GM21515 (cell line): ENCODE measurements around the gene NRDE2.
"Not testable (repeated sequence)": the region's sequence is repeated elsewhere in the genome, so short reads cannot be mapped to it uniquely, and the experiment has no call there.

Source experiments
- ATAC-seq: cut with Tn5 transposase; IDR thresholded peaks from one replicate; pipeline ENCODE4 v1.9.1; 2021; ENCODE audit not compliant: unreplicated experiment

Gene NRDE2

GRCh38 chr14:90344331-90345238, 12.8 kb upstream of the NRDE2 start:
- no peak for ATAC-seq

- no peak for ATAC-seq
Observed at GRCh38 chr14:90342327-90342726, 10.6 kb upstream of the NRDE2 start.

GRCh38 chr14:90341784-90342183, 10.0 kb upstream of the NRDE2 start:
- no peak for ATAC-seq

DNA sequence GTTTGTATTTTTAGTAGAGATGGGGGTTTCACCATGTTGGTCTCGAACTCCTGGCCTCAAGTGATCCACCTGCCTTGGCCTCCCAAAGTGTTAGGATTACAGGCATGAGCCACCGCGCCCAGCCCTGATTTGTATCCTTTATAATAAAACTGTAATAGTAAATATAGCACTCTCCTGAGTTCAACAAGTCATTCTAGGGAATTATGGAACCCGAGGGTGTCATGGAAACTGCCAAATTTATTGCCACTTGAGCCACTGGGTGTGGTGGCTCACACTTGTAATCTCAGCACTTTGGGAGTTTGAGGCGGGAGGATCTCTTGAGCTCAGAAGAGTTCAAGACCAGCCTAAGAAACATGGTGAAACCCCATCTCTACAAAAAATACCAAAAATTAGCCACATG, 9.5 kb upstream of the NRDE2 start:
- not testable (repeated sequence) for ATAC-seq

GRCh38 chr14:90336985-90337384, 5.2 kb upstream of the NRDE2 start:
- no peak for ATAC-seq

DNA sequence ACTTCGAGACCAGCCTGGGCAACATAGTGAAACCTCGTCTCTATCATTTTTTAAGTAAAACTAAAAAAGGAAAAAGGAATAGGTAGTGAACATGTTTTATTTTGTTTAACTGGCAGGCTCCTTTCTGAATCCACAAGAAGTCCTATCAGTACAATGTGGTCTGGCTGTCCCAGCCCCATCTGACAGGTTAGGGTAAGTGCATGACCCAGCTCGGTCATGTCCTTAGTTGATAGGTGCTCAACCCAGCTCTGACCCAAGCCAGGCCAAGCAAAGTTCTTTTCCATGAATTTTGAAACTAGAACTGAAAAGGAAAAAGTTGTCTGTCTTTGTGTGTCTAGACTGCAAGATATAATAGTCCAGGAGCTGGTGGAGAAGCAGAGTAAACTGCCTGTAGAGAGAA, 4.7 kb upstream of the NRDE2 start:
- ATAC-seq: no peak

DNA sequence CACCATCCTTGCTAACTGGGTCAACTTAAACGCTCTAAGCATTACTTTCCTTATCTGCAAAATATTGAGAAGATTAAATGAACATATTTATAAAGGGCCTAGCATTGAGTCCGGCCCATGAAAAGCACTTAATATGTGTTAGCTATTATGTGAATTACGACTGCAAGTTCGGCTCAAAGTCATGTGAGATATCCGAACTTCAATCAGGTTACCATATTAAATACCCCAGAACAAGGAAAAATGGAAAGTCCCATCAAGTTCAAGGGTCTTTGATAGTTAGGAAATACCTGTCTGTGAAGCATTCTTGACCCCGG, 487 bp upstream of the NRDE2 start:
- peak; percentile 5 for ATAC-seq

DNA sequence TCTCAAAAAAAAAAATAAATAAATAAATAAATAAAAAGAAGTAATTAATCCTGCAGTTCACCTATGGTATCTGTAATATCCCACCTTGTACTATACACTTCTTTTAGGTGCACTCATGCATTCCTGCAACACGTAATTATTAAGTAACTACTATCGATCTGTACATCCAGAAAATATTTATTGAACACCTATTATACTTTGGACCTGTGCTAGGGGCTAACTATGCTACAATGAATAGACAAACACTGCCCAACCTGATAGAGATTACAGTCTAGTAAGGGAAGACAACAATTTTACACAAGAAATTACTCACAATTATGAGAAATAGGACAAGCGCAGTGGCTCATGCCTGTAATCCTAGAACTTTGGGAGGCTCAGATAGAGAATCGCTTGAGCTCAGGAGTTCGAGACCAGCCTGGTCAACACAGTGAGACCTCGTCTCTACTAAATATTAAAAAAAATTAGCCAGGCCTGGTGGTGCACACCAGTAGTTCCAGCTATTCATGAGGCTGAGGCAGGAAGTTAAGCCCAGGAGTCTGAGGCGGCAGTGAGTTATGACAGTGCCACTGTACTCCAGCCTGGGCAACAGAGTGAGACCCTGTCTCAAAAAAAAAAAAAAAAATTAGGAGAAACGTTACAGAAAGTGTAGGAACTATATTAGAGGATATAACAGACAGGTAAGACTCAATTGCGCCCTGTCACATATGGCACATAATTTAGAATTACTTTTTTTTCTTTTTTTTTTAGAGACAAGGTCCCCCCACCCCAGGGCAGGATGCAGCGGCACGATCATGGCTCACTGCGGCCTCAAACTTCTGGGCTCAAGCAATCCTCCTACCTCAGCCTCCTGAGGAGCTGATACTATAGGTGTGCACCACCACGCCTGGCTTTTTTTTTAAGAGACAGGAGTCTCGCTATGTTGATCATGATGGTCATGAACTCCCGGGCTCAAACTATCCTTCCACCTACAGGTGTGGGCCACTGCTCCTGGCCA, 1.2 kb downstream of the NRDE2 start:
- ATAC-seq: no peak

DNA sequence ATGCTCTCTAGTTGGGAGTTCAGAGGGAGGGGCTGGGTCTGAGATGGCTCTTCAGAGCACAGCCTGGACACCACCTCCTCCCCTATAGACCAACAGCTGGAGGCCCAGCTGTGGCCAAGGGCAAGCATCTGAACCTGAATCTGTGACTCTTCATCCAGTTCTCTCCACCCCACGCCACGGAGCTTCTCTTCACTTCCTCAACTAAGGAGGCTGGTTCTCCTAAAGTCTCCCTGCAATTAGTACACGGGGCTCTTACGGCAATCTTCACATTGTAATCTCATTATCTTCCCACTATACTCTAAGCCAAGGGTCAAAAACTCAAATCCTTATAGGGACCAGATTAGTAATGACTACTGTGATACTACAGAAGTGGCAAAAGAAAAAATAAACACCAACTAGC, 9.8 kb downstream of the NRDE2 start:
- no peak for ATAC-seq

DNA sequence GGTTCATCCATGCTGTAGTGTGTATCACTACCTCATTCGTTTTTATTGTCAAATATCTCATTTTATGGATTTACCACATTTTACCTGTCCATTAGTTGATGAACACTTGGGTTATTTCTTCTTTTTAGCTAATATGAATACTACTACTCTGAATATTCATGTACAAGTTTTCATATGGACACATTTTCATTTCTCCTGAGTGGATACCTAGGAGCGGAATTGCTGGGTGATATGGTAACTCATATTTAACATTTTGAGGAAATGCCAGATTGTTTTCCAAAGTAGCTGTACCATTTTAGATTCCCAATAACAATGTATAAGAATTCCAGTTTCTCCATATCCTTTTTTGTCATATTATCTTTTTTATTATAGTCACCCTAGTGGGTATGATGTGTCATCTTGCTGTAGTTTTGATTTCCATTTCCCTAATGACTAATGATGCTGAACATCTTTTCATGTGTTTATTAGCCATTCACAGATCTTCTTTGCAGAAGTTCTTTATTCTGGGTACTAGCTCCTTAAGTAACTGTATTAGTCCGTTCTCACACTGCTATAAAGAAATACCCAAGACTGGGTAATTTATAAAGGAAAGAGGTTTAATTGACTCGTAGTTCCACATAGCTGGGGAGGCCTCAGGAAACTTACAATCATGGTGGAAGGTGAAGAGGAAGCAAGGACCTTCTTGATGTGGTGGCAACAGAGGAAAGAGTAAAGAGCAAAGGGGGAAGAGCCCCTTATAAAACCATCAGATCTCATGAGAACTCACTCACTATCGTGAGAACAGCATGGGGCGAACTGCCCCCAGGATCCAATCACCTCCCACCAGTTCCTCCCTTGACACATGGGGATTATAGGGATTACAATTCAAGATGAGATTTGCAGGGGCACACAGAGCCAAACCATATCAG, 11.9 kb downstream of the NRDE2 start:
- no peak for ATAC-seq

DNA sequence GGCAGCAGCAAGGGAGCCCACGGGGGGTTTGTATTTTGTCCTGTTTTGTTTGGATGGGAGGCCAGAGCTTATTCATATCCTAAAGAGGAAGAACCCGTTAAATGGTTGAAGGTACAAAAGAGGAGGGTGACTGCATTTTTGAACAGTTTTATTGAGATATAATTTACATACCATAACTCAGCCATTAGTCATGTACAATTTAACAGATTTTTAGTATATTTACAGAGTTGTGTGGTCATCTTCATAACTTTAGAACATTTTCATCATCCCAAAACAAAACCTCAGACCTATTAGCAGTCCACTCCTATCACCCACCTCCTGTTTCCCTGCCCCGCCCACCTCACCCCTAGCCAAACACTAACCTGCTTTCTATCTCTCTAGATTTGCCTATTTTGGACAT, 12.6 kb downstream of the NRDE2 start:
- no peak for ATAC-seq

GRCh38 chr14:90318016-90318415, 13.7 kb downstream of the NRDE2 start:
- no peak for ATAC-seq

- ATAC-seq: no peak
Observed at GRCh38 chr14:90317286-90317685, 14.5 kb downstream of the NRDE2 start.

DNA sequence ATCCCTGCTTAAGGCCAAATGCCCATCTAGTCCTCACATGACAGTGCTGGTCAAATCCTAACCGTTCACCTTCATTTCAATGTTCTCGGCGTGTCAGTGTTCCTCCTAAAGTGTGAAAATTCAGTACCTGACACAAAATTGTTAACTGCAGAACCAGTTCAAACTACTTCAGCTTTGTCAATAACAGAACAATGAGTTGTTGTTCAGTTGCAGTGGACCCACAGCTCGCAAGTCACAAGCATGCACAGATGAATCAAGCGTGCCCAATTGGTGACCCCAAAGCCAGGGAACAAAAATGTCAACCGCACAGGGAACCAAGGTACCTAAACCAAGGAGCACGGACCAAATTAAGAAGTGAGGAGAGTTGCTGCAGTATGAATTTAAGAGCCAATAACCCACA, 23.2 kb downstream of the NRDE2 start:
- no peak for ATAC-seq

- ATAC-seq: no peak
Observed at GRCh38 chr14:90305176-90305601, 26.6 kb downstream of the NRDE2 start.

GRCh38 chr14:90304502-90304901, 27.2 kb downstream of the NRDE2 start:
- no peak for ATAC-seq

GRCh38 chr14:90303473-90303872, 28.3 kb downstream of the NRDE2 start:
- ATAC-seq: no peak

DNA sequence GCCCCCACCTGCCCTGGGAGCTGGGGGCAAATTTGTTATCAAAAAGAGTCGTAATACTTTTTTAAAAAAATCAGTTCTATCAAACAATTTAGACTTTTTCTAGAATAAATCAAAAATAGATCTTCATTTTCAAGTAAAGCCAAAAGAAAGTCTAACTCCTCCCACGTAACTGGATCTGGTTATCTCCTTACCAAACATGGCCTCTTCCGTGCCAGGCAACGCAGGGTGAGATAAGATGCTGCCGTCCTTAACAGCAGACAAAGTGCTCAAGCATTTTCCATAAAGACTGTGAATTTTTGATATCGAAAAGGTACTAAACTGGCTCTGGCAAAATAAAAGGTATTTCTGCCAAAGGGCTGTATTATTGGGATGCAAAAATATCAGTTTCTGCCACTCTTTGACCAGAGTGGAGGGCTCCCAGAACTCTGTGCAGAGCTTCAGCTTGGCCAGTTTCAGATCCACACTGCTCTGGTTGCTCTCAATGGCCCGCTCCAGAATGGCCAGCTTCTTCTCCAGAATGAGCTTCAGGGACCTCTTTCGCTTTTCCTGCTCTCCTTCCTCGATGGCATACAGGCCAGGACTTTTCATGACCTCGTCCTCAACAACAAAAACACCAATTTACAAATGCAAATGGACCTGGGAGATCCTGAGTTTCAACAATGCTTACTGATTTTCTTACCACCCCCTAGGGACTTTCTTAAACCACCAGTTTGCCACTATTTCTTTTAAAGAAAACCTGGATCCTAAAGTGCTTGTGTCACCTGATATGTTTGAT, 29.0 kb downstream of the NRDE2 start:
- ATAC-seq: no peak

DNA sequence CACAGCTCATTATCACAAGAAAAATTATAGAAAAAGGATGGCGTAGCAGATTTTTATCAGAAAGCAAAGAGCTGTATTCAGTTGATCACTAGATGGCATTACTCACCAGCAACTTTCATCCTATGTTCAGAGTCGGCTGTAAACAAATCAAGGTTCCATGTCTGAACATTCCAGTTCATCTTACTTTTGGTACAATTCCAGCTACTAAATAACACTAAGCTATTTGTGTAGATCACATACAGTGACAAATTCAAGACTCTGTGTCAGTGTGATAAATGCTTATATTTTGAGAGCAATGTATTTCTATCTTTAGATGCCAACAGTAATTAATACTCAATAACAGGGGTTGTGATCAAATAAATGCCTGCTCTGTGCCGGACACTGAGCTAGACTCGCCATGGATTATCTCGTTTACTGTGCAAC, 30.1 kb downstream of the NRDE2 start:
- no peak for ATAC-seq

GRCh38 chr14:90301122-90301521, 30.6 kb downstream of the NRDE2 start:
- ATAC-seq: no peak
